Measurements from ENCODE around the gene TWIST2.

DNA sequence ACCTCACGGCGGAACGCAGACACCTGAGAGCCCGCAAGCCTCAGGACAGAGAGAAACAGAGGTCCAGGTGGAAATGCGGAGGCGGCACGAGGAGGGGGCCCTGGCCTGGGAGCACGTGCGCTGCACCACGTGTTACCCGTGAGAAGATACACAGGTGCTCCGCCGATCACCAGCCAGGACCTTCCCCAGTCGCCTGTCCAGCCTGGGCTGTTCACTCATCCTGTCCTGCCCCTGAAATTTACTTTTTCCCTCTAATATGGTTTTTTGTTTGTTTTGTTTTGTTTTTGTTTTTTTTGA lies 44.3 kb downstream of the TWIST2 start:
- no peak for TF ChIP-seq EZH2 (IDR thresholded peaks at IDR 0.05; ENCODE audit: borderline replicate concordance, low read length)
- TF ChIP-seq, protein P1, sequence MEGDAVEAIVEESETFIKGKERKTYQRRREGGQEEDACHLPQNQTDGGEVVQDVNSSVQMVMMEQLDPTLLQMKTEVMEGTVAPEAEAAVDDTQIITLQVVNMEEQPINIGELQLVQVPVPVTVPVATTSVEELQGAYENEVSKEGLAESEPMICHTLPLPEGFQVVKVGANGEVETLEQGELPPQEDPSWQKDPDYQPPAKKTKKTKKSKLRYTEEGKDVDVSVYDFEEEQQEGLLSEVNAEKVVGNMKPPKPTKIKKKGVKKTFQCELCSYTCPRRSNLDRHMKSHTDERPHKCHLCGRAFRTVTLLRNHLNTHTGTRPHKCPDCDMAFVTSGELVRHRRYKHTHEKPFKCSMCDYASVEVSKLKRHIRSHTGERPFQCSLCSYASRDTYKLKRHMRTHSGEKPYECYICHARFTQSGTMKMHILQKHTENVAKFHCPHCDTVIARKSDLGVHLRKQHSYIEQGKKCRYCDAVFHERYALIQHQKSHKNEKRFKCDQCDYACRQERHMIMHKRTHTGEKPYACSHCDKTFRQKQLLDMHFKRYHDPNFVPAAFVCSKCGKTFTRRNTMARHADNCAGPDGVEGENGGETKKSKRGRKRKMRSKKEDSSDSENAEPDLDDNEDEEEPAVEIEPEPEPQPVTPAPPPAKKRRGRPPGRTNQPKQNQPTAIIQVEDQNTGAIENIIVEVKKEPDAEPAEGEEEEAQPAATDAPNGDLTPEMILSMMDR (IDR thresholded peaks at IDR 0.05; ENCODE audit: low read length), result no peak

Data from OCI-LY1 (cell line).